Uterus (tissue), 4 donors: ENCODE results near the gene QPCT. TPM values are rescaled to one million over a fixed set of nuclear protein-coding genes. Genes with fewer than 3 reads are reported as not detected.
"Not testable (repeated sequence)": the region's sequence is repeated elsewhere in the genome, so short reads cannot be mapped to it uniquely, and the experiment has no call there.

ENCODE experiments used
- DNase-seq, 2 donors: peaks; one replicate each; pipeline ENCODE4 v3.0.0-alpha.2; 2019 to 2020
- H3K27ac ChIP-seq, 2 donors: fragments of 200-600 bp; sonication (generic); 1 replicate in 1 of 2; 2 replicates in 1 of 2; pipeline ENCODE4 v1.5.1; 2016 to 2018
- H3K27me3 ChIP-seq, 2 donors: fragments of 200-600 bp; sonication (generic); one replicate each; pipeline ENCODE4 v1.5.1; 2018 to 2019; ENCODE audit warnings: control low read depth in 1 of 2
- H3K36me3 ChIP-seq, 2 donors: fragments of 200-600 bp; sonication (generic); one replicate each; pipeline ENCODE4 v1.5.1; 2019; ENCODE audit warnings: control low read depth in 1 of 2
- H3K4me1 ChIP-seq, 2 donors: fragments of 200-600 bp; sonication (generic); one replicate each; pipeline ENCODE4 v1.5.1; 2018 to 2019; ENCODE audit warnings: control low read depth in 1 of 2
- H3K4me3 ChIP-seq, 2 donors: fragments of 200-600 bp; sonication (generic); 1 replicate in 1 of 2; 2 replicates in 1 of 2; pipeline ENCODE4 v1.5.1; 2018 to 2019; ENCODE audit warnings: mild to moderate bottlenecking in 1 of 2
- H3K9me3 ChIP-seq, 2 donors: fragments of 200-600 bp; sonication (generic); one replicate each; pipeline ENCODE4 v1.5.1; 2019; ENCODE audit warnings: control low read depth in 1 of 2
- POLR2A ChIP-seq, 2 donors: fragments of 450-650 bp; IDR thresholded peaks; one replicate each; pipeline ENCODE4 v1.6.1; 2016; ENCODE audit warnings: antibody characterized with exemption in 2 of 2, mild to moderate bottlenecking in 1 of 2, moderate library complexity in 1 of 2
- intact Hi-C: fragments of 100-400 bp; cut with DNase I; formaldehyde crosslinking; loops from one replicate; pipeline ENCODE4 v1.15.1; 2023; ENCODE audit warnings: low total_unique reads
- total RNA-seq, 4 donors: library from RNA; depleted of rRNA in 3 of 4; stranded (reverse); fragments of >200 nt in 3 of 4; gene quantifications; one replicate each; pipeline versions ENCODE4 v1.1.0 to v1.2.4, GENCODE V29; 2014 to 2023
- TF ChIP-seq, protein P1 (sequence below), 4 experiments: fragments of 200-600 bp in 2 of 4; fragments of 450-650 bp in 2 of 4; sonication (generic) in 2 of 4; IDR thresholded peaks; one replicate each; pipeline ENCODE4 v1.5.1; 2016 to 2019; ENCODE audit warnings: antibody characterized with exemption in 4 of 4, mild to moderate bottlenecking in 2 of 4, moderate library complexity in 1 of 4
- donor health status: DM: yes; HTN: yes; CAD: no.

QPCT gene
- total RNA-seq, 4 donors from 2014 or later: 4.4 to 46.9 (median 8.7) TPM

DNA sequence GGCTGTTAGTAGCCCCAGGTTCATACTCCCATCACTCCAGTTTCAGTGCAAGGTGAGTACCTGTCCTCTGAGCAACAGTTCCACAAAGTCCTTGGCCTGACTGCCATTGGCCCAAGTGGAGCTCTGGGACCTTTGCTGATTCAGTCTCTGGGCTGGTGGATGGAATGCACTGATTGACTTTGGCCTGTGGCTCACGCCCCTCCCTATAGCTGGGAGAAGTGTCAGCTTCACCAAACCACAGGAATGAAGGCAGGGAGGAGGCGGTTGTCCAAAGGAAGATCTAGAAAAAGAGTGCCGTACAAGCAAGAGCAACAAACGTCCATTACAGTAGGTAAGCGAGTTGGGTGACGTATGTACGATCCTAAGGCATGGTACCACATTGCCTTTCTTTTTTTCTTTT is 34.0 kb downstream of the QPCT start:
- no peak for DNase-seq
- H3K27ac ChIP-seq: peak overlapping the region; percentile 74 to 75
- no peaks in the 10 kb centered on the region for H3K27me3 ChIP-seq
- intact Hi-C loops: no loop called here
- no peak overlapping the region for H3K4me3 ChIP-seq
- no peaks in the 10 kb centered on the region for H3K36me3 ChIP-seq
- H3K9me3 ChIP-seq: no peaks in the 10 kb centered on the region
- H3K4me1 ChIP-seq: peaks cover 0 to 5% of the 10 kb centered on the region in 2 donors
- TF ChIP-seq, protein P1, sequence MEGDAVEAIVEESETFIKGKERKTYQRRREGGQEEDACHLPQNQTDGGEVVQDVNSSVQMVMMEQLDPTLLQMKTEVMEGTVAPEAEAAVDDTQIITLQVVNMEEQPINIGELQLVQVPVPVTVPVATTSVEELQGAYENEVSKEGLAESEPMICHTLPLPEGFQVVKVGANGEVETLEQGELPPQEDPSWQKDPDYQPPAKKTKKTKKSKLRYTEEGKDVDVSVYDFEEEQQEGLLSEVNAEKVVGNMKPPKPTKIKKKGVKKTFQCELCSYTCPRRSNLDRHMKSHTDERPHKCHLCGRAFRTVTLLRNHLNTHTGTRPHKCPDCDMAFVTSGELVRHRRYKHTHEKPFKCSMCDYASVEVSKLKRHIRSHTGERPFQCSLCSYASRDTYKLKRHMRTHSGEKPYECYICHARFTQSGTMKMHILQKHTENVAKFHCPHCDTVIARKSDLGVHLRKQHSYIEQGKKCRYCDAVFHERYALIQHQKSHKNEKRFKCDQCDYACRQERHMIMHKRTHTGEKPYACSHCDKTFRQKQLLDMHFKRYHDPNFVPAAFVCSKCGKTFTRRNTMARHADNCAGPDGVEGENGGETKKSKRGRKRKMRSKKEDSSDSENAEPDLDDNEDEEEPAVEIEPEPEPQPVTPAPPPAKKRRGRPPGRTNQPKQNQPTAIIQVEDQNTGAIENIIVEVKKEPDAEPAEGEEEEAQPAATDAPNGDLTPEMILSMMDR (IDR thresholded peaks at IDR 0.05): no peak
- no peak for TF ChIP-seq POLR2A (IDR thresholded peaks at IDR 0.05)

DNA sequence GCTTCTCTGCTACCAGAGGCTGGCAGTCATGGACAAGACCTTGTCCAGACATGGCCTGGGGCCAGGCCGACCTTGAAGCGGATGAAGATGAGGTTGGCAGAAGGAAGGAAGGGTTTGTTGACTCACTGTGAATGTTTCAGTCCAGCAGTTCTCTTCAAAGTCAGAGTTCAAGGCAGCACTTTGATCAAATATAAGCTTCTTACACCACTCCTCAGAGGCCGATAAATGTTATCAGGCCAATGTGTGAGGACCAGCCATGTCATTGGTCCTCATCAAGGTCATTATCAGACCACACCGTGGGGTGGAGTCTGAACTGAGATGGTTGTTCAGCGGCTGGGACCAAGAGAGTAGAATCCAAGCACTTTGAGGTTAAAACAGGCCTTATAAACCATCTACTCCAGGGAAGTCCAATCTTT is 35.5 kb downstream of the QPCT start:
- H3K9me3 ChIP-seq: no peaks in the 10 kb centered on the region
- H3K4me1 ChIP-seq: peaks cover 0 to 5% of the 10 kb centered on the region in 2 donors
- no peak for DNase-seq
- no peak overlapping the region for H3K27ac ChIP-seq
- TF ChIP-seq, protein P1 (IDR thresholded peaks at IDR 0.05): no peak
- intact Hi-C loops: no loop called here
- no peaks in the 10 kb centered on the region for H3K27me3 ChIP-seq
- H3K4me3 ChIP-seq: no peak overlapping the region
- H3K36me3 ChIP-seq: no peaks in the 10 kb centered on the region

DNA sequence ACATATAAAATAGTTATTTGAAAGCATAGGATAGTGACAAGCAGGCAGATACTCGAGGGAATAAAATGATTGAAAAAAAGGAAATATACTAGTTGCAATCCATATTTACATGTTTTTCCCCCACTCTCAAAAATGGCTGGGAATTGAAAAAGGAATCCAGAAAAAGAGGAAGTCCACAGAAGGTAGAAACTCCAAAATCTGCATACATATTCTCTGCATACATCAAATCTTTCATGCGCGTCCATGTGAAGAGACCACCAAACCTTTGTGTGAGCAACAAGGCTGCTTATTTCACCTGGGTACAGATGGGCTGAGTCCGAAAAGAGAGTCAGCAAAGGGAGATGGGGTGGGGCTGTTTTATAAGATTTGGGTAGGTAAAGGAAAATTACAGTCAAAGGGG is 36.4 kb downstream of the QPCT start:
- H3K9me3 ChIP-seq, H3K36me3 ChIP-seq, H3K27me3 ChIP-seq, DNase-seq, H3K4me3 ChIP-seq, H3K4me1 ChIP-seq, intact Hi-C loops, H3K27ac ChIP-seq: not testable (repeated sequence)

DNA sequence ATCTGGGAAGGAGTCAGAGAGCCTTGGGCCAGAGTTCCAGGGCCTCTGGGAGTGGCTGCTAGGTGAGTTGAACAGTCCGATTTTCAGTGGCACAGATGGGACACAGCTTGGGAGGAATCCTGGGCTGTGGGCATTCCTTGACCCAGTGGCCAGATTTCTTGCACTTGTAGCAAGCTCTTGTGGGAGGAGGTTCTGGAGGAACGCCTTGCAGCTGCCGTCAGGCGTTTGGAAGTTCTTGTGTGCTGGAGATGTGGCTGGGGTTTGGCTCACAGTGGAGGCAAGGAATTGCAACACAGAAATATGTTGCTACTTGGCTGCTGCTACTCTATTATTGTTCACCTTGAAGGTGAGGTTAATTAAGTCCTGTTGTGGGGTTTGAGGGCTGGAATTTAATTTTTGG is 39.8 kb downstream of the QPCT start:
- H3K27ac ChIP-seq, H3K4me1 ChIP-seq, H3K4me3 ChIP-seq, H3K36me3 ChIP-seq, intact Hi-C loops, H3K9me3 ChIP-seq, H3K27me3 ChIP-seq: not testable (repeated sequence)
- peak; percentile 49 to 53 for DNase-seq

DNA sequence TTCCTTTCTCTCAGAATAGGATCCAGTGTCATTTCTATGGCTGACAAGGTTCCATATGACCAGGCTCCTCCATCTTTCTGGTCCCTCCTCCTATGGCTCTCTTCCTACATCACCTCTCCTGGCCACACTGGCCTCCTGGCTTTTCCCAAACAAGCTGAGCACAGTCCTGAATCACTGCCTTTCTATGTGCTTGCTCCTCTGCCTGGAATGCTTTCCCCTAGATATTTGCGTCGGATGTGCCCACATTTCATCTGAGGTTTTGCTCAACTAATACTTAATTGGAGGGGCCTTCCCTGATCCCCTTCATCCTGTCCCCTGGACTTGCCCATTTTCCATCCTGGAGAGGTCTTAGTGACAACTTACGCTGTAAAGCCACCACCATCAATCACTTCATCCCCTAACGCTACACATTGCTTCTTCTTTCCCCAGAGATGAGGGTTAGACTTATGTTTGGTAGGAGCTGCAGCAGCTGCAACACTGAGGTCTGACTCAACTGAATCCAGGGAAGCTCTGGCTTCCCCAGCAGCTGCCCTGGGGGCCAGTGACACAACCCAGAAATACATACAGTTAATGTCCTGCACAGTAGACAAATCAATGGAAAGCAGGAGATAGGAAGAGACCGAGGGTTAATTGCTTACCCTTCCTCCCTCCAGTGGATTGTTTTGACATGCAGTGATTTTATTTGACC is 42.9 kb downstream of the QPCT start:
- H3K36me3 ChIP-seq: no peaks in the 10 kb centered on the region

DNA sequence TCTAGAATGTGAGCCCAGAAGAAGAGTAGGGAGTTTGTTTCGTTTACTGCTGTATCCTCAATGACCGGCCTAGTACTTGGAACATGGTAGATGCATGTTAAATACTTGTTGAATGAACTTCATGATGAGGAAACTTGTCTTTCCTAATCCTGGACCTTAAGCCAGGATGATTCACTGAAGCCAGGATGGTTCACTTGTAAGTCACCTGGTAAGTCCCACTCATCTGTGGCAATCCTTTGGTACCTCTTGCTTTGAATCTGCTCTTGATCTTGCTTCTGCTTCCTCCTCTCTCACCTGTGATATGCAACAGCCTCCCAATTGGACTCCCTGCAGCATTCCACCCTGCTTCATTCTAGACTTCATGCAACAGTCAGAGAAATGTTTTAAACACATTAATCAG is 43.6 kb downstream of the QPCT start:
- no peaks in the 10 kb centered on the region for H3K4me1 ChIP-seq
- intact Hi-C loops: no loop called here
- H3K4me3 ChIP-seq: no peak overlapping the region

More for the DNA sequence above, 42.9 kb downstream of the QPCT start:
- Histone ChIP-seq H3K4me1 (no peaks in the 10 kb centered on the region), H3K4me3 (no peak overlapping the region), H3K27ac (no peak overlapping the region), H3K27me3 (no peaks in the 10 kb centered on the region), H3K9me3 (no peaks in the 10 kb centered on the region)
- TF ChIP-seq, protein P1 (IDR thresholded peaks at IDR 0.05): no peak
- DNase-seq: no peak
- intact Hi-C loops: no loop called here

More for the DNA sequence above, 43.6 kb downstream of the QPCT start:
- no peaks in the 10 kb centered on the region for H3K36me3 ChIP-seq
- no peaks in the 10 kb centered on the region for H3K27me3 ChIP-seq
- no peaks in the 10 kb centered on the region for H3K9me3 ChIP-seq
- DNase-seq: no peak
- TF ChIP-seq POLR2A (IDR thresholded peaks at IDR 0.05): no peak
- TF ChIP-seq, protein P1 (IDR thresholded peaks at IDR 0.05): no peak
- no peak overlapping the region for H3K27ac ChIP-seq
